HG03442 (cell line): Measurements from ENCODE around the gene BICDL1.

ENCODE experiments used
- ATAC-seq: cut with Tn5 transposase; IDR thresholded peaks from one replicate; pipeline ENCODE4 v1.9.1; 2021; ENCODE audit warnings: mild to moderate bottlenecking, moderate library complexity; ENCODE audit not compliant: unreplicated experiment

BICDL1 gene

DNA sequence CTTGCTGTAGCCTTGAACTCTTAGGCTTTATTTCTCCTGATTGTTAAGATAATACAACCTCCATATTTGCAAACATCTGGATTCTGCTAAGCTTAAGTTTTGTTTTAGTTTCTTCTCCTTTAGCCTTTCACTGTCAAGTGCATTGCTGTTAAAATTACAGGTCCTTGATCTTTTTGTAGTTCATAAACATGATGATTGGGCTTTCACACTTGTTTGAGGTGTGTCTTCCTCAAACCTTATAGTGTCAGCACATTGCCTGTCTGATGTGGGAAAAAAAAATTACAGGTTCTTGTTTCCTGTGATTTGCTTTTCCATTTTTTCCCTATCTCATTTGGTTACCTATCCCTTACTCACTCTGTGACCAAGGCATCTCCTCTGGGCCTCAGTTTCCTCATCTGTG lies 59.2 kb downstream of the BICDL1 start:
- ATAC-seq: no peak

DNA sequence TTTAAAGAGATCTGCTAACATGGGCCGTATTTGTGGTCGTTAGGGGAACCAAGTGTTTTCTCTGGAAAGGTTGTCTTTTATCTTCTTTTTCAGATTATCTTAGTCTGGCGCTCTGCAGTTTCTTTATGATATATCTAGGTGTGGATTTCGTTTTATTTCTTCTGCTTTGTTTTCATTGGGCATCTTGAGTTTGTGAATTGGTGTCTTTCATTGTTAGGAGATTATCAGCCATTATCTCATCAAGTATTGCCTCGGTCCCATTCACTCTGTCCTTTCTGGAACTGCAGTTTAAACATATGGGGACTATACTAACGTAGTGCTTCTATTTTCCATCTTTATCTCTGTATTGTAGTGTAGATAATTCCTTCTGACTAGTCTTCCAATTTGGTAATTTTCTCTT lies 60.4 kb downstream of the BICDL1 start:
- ATAC-seq: no peak

DNA sequence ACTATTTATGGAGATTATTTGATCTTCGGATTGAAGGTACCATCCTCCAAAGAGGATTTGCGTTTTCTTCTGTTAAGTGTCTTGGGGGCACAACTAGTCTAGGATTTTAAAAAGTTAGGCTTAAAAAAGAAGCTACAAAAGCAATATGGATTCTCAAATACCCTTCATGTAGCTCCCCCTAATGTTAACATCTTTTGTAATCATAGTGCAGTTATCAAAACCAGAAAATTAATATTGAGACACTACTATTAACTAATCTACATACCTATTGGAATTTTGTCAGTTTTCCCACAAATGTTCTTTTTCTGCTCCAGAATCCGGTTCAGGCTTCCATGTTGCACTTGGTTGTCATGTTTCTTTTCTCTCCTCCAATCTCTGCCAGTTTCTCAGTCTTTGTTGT lies 62.5 kb downstream of the BICDL1 start:
- no peak for ATAC-seq

DNA sequence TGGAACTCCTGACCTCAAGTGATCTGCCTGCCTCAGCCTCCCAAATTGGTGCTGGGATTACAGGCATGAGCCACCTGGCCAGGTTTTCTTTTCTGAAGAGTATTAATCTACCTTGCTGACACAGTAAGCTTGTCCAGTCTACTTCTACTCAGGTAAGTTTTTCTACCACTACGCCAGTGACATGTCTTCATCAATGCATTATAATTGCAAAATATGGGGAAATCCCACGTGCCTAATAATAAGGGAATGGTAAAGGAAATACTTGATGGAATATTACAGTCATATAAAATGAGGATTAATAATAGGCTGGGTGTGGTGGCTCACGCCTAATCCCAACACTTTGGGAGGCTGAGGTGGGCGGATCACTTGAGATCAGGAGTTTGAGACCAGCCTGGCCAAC lies 65.3 kb downstream of the BICDL1 start:
- ATAC-seq: no peak

DNA sequence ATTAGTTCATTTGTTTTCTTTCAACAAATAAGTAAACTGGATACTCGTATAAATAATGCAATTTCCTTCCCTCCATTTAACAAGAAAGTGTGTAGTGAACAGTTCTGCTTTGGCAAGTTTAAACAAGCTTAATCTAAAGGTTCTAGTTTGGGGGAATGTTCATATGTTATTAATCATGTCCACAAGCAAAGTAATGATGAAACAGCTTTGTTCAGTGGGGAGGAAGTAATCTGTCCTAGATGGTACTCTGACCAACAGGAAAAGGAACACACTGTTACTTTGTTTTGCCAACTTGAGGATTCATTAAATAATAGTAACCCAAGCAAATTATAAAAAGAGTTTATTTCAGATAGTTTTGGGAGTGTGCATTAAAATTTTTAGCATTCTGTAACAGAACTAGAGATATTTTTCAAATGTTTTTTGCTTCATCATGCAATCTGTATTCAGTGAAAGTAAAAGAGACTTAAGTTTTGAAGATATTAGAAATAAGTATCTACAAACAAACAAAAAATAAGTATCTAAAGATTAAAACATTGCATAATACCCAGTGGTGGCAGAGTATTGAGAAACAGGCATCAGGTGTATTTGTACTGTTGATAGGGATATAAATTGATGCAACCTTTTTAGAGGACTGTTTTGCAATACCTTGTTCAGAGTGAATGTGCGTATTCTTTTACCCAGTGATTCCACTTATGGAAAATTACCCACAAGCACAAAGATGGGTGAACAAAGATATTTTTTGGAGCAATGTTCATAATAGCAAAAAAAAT lies 66.4 kb downstream of the BICDL1 start:
- ATAC-seq: no peak

DNA sequence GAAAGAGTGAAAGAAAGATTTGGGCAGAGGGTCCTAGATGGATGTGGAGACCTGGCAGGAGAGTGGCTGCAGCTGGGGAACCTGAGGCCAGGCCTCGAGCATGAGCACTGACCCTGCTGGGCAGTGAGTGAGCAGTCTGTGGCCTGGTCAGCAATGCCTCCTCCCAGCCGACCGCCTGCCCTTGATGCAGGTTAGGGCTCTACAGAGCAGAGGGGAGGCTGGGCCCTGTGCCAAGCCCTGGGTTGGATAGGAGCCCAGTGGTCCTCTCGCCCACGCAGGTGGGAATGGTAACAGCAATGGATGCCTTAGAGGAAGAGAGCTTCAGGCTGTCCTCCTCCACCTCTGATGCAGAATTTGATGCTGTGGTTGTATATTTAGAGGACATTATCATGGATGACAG lies 67.7 kb downstream of the BICDL1 start:
- no peak for ATAC-seq

DNA sequence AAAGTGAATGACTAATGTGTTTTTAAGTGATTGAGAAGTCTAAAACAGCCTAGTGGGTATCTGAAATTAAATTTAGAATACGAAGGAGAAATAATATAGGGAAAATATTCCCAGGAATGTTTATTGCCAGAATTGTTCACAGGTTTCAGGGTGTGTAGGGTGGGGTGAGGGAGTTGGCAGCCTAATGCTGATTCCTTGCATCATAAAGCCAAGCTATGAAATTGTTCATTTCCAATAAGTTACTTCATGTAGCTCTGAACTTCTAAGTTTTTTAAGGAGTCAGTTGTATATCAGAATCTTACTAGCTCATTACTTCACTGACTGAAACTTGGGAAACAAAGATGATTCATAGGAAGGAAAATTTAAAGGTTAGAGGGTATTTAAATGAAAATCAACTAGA lies 71.2 kb downstream of the BICDL1 start:
- no peak for ATAC-seq

DNA sequence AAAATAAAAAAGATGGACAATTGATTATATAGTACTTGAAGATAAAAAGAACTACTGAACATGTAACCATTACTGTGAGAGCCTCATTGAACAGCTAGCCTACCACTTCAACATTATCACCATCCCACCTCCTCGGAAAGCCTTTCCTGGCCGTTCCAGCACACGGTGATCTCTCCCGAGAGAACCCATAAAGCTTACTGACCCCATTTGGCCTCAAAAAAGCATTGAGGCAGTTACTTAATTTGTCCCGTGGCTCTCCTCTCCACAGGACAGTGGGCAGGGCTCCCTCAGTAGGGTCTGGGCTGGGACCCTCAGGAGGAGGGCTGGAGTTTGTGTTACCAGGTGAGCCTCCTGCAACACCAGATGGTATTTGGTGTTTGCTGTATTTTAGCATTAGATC lies 71.7 kb downstream of the BICDL1 start:
- ATAC-seq: no peak

DNA sequence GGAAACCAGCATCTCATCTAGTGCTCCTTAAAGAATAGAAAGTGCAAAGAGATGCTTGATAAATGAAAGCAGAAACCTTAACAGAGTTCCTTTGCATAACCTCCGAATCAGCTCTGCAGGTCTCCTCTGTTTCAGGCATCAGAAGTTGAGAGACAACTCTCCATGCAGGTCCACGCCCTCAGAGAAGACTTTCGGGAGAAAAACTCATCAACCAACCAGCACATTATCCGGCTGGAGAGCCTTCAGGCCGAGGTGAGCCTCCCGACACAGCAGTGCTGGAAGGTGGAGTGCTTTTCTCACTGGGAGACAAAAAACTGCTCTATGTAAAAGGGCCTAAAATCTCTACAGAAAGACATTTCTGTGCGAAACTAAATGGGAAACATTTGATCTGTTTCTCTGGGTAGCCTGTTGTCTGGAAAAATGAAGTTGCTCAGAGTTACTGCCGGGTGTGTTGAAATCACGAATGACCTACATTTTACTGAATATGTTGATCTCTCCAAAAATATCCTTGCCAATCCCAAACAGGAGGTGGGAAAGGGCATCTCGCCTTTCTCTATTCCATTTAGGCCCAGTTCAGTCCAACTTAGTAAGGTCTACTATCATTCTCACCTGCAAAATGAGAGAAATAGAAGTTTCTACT lies 72.7 kb downstream of the BICDL1 start:
- ATAC-seq: no peak

DNA sequence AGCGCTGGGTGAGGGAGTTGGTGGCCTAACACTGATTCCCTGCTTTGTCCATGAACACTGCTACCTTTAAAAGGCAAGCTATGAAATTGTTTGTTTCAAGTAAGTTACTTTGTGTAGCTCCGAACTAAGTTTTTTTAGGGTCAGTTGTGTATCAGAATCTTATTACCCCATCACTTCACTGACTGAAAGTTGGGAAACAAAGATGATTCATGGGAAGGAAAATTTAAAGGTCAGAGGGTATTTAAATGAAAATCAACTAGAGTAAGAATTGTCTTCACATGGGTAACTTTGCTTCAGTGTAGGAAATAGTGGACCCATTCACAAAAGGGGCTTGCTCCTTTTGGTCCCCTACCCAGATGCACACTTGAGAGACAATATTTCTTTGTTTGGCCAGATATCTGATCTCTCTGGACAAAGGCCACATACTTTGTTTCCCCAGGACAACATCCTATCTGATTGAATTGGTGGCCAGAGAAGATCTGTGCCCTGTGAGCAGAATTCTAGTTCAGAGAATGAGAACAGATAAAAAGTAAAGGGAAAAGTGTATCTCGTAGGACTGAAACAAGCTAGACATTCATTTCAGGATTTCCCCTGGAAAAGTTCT lies 74.0 kb downstream of the BICDL1 start:
- ATAC-seq: no peak

DNA sequence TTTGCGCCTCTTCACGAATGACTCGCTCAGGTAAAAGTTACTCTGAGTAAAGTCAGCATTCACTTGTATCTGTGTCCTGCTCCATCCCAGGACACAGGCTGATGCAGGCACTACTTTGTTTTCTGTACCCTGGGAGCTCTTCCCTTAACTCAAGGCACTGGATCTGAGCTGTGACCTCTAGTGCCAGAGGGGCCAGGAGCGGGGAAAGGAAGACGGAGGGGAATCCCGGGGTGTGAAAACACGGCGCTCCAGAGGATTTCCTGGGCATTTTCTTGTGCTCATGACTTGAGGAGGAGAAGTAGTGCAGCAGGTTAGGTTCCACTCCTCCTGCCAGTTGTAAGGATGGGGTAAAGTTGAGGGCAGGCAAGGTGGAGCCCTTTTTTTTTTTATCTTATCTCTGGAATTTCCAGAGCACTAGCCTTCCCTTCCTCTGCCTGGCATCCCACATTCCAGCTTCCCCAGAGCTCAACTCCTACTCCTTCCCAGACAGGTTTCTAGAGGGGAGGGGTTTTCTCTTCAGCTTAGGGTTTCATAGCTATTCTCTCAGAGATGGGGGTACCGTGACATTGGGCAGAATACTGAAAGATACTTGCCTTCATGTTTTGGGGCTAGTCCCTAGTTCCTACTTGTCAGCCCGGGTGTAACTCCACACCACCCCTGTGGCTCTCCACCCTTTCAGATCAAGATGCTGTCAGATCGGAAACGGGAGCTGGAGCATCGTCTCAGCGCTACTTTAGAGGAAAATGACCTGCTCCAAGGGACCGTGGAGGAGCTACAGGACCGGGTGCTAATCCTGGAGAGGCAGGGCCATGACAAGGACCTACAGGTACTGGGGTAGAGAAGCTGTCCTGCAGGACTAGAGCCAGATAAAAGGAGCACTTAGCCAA lies 75.3 kb downstream of the BICDL1 start:
- no peak for ATAC-seq

DNA sequence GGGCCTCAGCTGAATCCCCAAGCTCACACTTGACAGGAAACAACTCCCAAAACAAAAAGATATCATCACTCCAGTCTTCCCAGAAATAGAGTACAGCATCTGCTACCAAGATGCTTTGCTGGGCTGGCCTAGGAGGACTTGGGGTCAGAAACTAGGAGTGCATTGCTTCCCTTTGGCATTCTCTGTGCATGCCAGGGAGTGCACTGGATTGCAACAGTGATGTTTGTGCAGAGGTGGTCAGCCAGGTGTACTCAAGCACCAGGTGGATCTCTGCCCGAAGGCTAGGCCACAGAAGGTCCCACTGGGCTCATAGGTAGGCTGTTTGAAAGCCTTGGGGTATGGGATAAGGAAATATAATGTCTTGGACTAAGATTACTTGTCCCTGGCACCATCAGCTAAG lies 76.4 kb downstream of the BICDL1 start:
- ATAC-seq: no peak

DNA sequence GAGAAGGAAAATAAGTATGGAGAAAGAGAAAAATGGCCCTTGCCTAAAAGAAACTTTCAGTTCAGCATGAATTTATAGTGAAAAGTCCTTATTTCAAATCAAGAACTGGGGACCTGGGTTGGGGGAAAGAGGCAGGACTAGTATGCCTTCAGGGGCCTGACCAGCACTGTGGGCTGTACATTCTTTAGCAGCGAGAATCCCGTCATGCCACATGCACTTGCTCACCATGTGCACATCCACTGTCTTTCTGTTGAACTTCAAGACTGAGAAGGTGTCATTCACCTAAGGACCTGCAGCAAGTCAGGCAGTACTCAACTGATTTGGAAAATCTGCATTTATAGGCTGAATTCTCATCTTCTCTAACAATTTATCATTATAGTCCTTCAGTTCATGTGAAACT lies 77.3 kb downstream of the BICDL1 start:
- ATAC-seq: no peak

DNA sequence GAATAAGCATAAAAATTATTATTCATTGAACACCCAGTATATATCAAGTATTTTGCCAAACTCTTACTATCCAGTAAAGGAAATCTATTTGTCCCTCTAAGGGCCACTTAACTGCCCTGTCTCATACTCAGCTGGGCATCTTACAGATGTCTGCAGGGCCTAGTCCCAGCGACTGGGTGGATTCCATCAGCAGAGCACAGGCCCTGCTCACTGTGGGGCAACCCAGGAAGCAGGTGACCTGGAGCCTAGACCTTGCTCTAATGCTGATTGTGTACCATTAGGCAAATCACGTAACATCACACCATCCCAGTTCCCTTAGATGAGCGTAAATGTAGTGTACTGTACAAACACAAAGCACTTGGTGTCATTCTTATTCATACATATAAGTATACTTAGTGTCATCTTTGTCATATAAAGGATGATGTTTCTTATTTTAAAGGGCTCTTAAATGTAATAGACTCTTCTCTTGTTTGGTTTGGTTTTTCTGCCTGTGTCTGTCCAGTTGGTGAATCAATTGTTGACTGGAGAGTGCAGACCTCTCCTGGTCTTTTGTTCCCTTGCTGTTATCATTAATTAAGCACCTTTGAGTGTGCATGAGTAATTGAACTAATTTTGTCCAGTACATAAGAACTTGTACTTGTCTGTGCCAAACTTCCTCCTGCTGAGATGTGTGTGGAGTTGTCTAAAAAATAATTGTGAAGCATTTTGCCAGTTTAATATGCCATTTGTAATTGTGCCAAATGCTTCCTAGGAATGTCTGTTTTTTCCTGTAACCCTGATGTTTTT lies 78.2 kb downstream of the BICDL1 start:
- ATAC-seq: no peak

DNA sequence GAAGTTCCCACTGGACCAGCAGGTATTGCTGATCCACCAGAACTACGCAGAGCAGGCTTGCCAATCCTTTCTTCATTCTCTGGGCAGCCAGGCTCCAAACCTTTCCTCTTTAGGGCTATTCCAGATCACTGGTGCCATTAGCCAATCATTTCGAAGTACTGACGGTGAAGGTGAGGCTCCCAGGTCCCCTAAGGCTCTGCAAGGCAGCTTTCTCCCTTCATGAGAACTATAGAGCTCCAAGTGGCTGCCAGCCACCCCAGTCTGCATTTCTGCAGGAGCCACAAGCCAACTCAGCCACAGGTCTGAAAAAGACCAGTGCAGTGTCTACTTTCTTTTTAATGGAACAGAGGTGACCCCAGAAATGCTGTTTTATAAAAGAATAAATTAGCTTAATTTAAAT lies 78.9 kb downstream of the BICDL1 start:
- no peak for ATAC-seq

DNA sequence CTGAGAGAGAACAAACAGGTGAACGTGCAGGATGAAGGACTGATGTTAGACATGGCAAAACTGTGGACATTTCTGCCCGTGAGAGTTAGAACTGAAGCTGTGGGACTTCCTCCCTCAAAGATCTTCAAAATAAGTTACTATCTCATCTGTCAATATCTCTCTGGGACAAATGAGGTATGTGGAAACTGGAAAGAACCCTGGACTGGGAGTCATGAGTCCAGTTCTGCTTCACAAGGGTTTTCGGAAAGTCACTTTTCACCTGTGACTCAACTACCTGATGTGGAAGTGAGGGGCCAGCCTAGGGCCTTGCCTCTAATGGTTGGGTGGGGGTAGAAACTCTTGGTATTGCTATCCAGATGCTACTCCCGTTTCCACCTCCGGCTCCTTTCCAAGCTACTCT lies 80.2 kb downstream of the BICDL1 start:
- no peak for ATAC-seq

DNA sequence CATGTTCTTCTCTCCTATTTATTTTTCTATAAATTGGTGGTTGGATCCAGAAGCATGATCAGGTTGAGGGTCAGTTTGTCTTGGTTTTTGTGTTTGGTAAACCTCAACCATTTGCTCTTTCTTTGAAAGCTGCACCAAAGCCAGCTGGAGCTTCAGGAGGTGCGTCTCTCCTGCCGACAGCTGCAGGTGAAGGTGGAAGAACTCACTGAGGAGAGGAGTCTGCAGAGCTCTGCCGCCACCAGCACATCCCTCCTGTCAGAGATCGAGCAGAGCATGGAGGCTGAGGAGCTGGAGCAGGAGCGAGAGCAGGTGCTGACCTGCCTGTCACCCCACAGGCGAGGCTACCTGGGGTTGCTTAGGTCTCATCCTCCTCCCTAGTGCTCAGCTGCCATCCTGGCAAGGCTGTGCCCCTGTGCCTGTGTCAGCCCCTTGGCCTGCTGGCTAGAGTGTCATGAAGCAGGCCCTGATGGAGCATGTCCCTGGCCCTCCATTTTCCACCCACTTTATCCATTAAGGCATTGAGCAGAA lies 82.5 kb downstream of the BICDL1 start:
- ATAC-seq: no peak

DNA sequence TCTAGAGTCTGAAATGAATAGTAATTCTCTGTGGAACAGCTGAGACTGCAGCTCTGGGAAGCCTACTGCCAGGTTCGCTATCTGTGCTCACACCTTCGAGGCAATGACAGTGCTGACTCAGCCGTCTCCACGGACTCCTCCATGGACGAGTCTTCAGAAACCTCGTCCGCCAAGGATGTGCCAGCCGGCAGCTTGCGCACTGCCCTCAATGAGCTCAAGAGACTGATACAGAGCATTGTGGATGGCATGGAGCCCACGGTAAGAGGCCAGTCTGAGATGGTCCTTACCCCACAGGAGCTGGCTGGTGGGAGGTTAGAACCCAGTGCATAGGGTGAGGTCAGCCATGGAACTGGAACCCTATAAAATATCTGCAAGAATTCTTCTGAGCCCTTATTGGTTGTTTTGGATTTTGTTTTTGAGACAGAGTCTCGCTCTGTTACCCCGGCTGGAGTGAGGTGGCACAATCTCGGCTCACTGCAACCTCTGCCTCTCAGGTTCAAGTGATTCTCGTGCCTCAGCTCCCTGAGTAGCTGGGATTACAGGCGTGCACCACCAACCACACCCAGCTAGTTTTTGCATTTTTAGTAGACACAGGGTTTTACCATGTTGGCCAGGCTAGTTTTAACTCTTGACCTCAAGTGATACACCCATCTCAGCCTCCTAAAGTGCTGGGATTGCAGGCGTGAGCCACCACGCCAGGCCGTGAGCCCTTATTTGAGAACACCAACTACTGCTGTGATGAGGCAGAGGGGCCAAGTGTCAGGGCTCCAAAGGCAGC lies 83.6 kb downstream of the BICDL1 start:
- ATAC-seq: no peak

DNA sequence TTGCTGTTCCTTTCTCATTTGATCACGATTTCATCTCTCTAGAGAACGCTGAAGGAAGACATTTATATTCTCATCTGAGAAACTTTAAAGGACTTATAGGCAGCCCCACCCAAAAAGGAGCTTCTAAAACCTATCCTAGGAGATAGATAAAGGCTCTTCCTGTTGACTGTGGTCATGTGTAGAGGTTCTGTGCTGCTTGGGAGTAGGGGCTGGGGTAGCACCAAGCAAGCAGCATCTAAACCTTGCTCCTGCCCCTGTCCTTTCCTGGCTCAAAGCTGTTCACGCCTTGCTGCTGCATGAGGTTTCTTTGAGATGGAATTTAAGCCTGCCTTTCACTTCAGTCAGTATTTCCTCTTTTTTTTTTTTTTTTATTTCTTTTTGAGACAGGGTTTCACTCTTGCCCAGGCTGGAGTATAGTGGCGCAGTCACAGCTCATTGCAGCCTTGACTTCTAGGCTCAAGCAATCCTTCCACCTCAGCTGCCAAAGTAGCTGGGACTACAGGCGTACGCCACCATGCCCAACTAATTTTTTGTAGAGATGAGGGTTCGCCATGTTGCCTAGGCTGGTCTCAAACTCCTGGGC lies 86.1 kb downstream of the BICDL1 start:
- ATAC-seq: no peak
